ENCODE results near the gene SNX10. TPM values are rescaled to one million over a fixed set of nuclear protein-coding genes. Genes with fewer than 3 reads are reported as not detected.

Gene SNX10
- total RNA-seq, 1 experiment from 2014 or later = 9.4 TPM

GRCh38 chr7:26397332-26397731 is 105.7 kb downstream of the SNX10 start:
- no peak overlapping the region for H2BK15ac ChIP-seq (ENCODE audit: low read depth, low read length)
- Mint-ChIP-seq H3K27me3 (ENCODE audit: low read depth) (peaks cover 12% of the 10 kb centered on the region), H3K27ac (no peak overlapping the region), H3K9me3 (no peaks in the 10 kb centered on the region), H3K4me3 (peak overlapping the region; percentile 74 to 91; a peak in 3 of 5 replicates), H3K36me3 (ENCODE audit: insufficient read depth in 1 of 3, low read depth in 3 of 3) (no peaks in the 10 kb centered on the region), H3K4me1 (peaks cover 21% of the 10 kb centered on the region in 2 experiments)
- H3K4ac ChIP-seq (ENCODE audit: low read depth, low read length) = no peak overlapping the region
- H3K56ac ChIP-seq (ENCODE audit: insufficient read length, low read depth, low read length) = no peak overlapping the region
- no peak overlapping the region for H2BK120ac ChIP-seq (ENCODE audit: low read depth, low read length, poor library complexity, severe bottlenecking)
- H3K4me2 ChIP-seq (ENCODE audit: insufficient read depth, insufficient read length, low read length) = no peak overlapping the region
- H3K18ac ChIP-seq (ENCODE audit: insufficient read length, low read depth, low read length) = no peak overlapping the region
- no peaks in the 10 kb centered on the region for H3K4me1 ChIP-seq (ENCODE audit: insufficient read depth, low read length)
- H4K20me1 ChIP-seq (ENCODE audit: control insufficient read depth, insufficient read depth, insufficient read length) = no peaks in the 10 kb centered on the region
- H3K79me1 ChIP-seq (ENCODE audit: insufficient read depth, low read depth, low read length, poor library complexity, severe bottlenecking) = no peaks in the 10 kb centered on the region
- no peak overlapping the region for H4K8ac ChIP-seq (replicated peaks; ENCODE audit: insufficient read length, low read depth, low read length)
- H2BK20ac ChIP-seq (ENCODE audit: low read depth, low read length, poor library complexity, severe bottlenecking) = no peak overlapping the region
- no peak for DNase-seq
- no peak overlapping the region for H2AK5ac ChIP-seq (ENCODE audit: insufficient read length, low read length)
- no peak overlapping the region for H3K14ac ChIP-seq (ENCODE audit: insufficient read depth, low read length)
- no peaks in the 10 kb centered on the region for H3K27me3 ChIP-seq (ENCODE audit: insufficient read depth, low read length)
- WGBS (ENCODE audit: extremely low coverage, insufficient read length, low lambda C conversion rate) = no CpG with 5 or more reads among the region's 7 CpGs
- H3K27ac ChIP-seq (ENCODE audit: insufficient read length, low read depth, low read length) = no peak overlapping the region
- H3K23me2 ChIP-seq (ENCODE audit: insufficient read length, low read depth, low read length, poor library complexity, severe bottlenecking) = peaks cover 10% of the 10 kb centered on the region
- peak overlapping the region; percentile 45 for H2AFZ ChIP-seq (ENCODE audit: low read length)
- H3K9ac ChIP-seq (ENCODE audit: extremely low read depth, insufficient read length, low read length) = no peak overlapping the region
- no peak for TF ChIP-seq CTCF (conservative IDR thresholded peaks at IDR 0.05)
- H2BK12ac ChIP-seq (ENCODE audit: insufficient read length, low read depth, low read length) = no peak overlapping the region
- no peaks in the 10 kb centered on the region for H3K79me2 ChIP-seq (ENCODE audit: insufficient read depth, low read length)
- no peak overlapping the region for H3K23ac ChIP-seq (ENCODE audit: insufficient read length, low read depth, low read length)
- H4K91ac ChIP-seq (ENCODE audit: insufficient read length, low read depth, low read length) = no peak overlapping the region
- no peak overlapping the region for H2BK5ac ChIP-seq (ENCODE audit: insufficient read length, low read length)
- no peak overlapping the region for H3T11ph ChIP-seq (ENCODE audit: low read length)
- H3K9me3 ChIP-seq (ENCODE audit: control insufficient read depth, low read depth, low read length) = no peaks in the 10 kb centered on the region
- no peak overlapping the region for H4K5ac ChIP-seq (ENCODE audit: insufficient read length, low read depth, low read length)

All from H9 (cell line).